ENCODE results near the gene MTUS2. TPM values are rescaled to one million over a fixed set of nuclear protein-coding genes. Genes with fewer than 3 reads are reported as not detected.

Gene MTUS2
- total RNA-seq, 1 donor from 2014 or later = 7.5 TPM

- no peak for DNase-seq (ENCODE audit: low spot score)
Observed at GRCh38 chr13:29543230-29544215, 723.4 kb downstream of the MTUS2 start.

- no peak for DNase-seq (ENCODE audit: low spot score)
Observed at GRCh38 chr13:29545988-29546387, 725.8 kb downstream of the MTUS2 start.

GRCh38 chr13:29546662-29547061, 726.5 kb downstream of the MTUS2 start:
- no peak for DNase-seq (ENCODE audit: low spot score)

GRCh38 chr13:29547153-29547552, 727.0 kb downstream of the MTUS2 start:
- peak; percentile 35 for DNase-seq (ENCODE audit: low spot score)

GRCh38 chr13:29548722-29549121, 728.6 kb downstream of the MTUS2 start:
- DNase-seq (ENCODE audit: low spot score) = peak; percentile 37

- DNase-seq (ENCODE audit: low spot score) = no peak
Observed at GRCh38 chr13:29550430-29550988, 730.4 kb downstream of the MTUS2 start.

GRCh38 chr13:29551214-29551613, 731.1 kb downstream of the MTUS2 start:
- no peak for DNase-seq (ENCODE audit: low spot score)

Other genes with a start within 250 kb of the MTUS2 start
- 41.7 TPM for gene POMP, start 161.2 kb upstream of the MTUS2 start, total RNA-seq (ENCODE audit: insufficient read depth, low replicate concordance)
- gene SLC46A3, start 101.4 kb upstream of the MTUS2 start, total RNA-seq (ENCODE audit: insufficient read depth, low replicate concordance) = 55.1 TPM

All from umbilical cord (tissue), 2 donors.